Occipital lobe (tissue), 2 donors: ENCODE data around the gene SMOC2. TPM values are rescaled to one million over a fixed set of nuclear protein-coding genes. Genes with fewer than 3 reads are reported as not detected.
"Not testable (repeated sequence)": the region's sequence is repeated elsewhere in the genome, so short reads cannot be mapped to it uniquely, and the experiment has no call there.

Source experiments
- DNase-seq: peaks from one replicate; lab custom pipeline; 2025; lab: John Stamatoyannopoulos, UW
- total RNA-seq: library from RNA; depleted of rRNA; stranded (reverse); fragments of >200 nt; gene quantifications from one replicate; pipeline ENCODE4 v1.2.3, GENCODE V29; 2014

The SMOC2 gene
- total RNA-seq, 1 donor from 2014 or later: 1.2 TPM

- not testable (repeated sequence) for DNase-seq
Measured at GRCh38 chr6:168573276-168573835, 132.4 kb downstream of the SMOC2 start.

GRCh38 chr6:168574075-168574698, 133.2 kb downstream of the SMOC2 start:
- DNase-seq: no peak

DNA sequence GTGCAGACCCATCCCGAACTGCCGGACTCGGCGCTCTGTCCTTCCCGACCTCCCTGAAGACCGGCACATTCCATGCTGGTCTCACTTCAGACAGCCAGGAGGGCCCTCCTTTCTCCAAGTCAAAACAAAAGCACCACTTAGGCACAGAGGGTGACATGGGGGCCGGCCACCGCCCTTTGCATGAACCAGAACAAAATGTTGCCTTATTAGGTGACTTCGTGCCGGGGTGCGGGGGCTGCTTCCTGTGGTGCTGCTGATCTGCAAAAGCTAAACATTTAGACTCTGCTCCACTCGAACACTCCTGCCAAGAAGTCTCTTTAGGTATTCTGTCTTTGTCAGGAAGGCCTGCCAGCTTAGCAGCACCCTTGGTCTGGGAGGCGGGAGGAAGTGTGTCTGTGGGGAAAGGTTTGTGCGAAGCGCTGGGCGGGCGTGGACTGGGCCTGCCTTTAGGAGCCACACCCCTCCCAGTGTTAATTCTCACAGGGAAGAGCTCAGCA, 133.8 kb downstream of the SMOC2 start:
- DNase-seq: no peak

- no peak for DNase-seq
Measured at GRCh38 chr6:168575346-168576098, 134.5 kb downstream of the SMOC2 start.

GRCh38 chr6:168576388-168576787, 135.4 kb downstream of the SMOC2 start:
- DNase-seq: no peak

GRCh38 chr6:168577496-168577895, 136.5 kb downstream of the SMOC2 start:
- no peak for DNase-seq

DNA sequence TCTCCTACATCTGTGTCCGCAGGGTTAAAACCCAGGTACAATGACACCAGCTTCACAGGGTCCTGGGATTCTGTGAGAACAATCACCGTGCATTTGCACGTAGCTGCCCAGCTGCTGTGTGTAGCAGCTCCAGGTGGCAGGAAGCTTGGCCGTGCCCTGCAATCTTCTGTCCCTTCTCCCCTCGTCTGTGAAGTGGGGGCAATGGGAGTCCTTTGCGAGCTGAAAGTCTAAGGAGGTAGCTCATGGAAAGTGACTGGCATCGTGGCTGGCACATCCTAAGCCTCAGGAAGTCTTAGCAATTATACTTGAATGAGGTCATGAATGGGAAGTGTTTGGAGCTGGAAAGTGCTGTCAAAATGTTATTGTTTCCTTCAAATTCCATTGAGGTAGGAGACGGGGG, 137.1 kb downstream of the SMOC2 start:
- no peak for DNase-seq

DNA sequence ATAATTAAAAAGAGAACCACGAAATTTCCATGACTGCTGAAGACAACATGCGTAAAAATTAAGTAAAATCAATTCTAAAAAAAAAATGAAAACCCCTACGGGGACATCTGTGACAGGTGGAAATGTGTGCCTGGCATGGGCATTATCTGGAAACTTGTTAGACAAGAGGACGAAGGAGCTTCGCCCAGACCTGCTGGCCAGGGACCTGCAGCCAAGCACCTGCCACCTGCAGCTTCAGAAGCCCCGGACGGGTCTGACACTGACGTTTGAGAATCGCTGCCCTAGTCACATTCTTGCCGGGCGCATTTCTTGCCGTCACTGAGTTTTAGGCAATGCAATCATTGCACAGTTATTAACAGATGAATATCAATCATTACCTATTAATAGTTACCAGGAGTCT, 140.3 kb downstream of the SMOC2 start:
- DNase-seq: no peak

- no peak for DNase-seq
Measured at GRCh38 chr6:168581706-168582105, 140.7 kb downstream of the SMOC2 start.

DNA sequence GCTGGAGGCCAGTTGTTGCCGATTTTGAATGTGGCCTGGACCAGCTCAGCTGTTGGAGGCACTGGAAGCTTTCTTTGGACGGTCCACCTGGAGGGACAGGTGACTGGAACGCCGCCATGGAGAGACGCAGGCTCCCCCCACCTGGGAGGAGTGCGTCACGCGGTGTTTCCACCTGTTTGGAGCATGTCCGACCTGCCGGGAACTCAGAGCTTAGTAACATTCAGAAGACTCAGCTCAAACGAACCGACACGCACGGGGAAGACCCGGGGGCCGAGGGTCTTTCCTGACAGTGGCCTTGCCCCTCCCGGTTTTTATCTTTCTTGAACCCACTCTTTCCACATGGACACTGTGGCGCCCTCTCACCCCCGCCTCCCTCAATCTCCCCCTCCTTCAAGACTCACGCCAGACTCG, 141.6 kb downstream of the SMOC2 start:
- no peak for DNase-seq

GRCh38 chr6:168583126-168583525, 142.1 kb downstream of the SMOC2 start:
- DNase-seq: no peak

DNA sequence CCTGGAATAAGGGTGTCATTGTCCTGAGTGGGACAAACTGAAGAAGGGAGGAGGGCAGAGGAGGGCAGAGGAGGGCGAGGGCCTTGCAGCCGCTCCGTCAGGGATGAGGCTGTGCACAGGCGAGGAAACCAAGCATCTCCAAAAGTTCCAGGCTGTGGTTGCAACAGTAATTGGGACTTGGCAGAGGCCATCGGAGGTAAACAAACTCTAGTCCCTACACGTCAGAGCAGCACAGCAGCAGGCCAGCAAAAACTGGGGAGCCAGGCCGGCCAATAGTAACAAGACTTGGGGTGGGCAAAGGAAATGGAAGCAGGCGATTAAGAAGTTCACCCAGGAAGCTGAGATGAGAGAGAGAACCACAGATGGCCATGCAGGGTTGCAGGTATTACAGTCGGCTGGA, 142.8 kb downstream of the SMOC2 start:
- no peak for DNase-seq

- no peak for DNase-seq
Measured at GRCh38 chr6:168584249-168584648, 143.3 kb downstream of the SMOC2 start.

DNA sequence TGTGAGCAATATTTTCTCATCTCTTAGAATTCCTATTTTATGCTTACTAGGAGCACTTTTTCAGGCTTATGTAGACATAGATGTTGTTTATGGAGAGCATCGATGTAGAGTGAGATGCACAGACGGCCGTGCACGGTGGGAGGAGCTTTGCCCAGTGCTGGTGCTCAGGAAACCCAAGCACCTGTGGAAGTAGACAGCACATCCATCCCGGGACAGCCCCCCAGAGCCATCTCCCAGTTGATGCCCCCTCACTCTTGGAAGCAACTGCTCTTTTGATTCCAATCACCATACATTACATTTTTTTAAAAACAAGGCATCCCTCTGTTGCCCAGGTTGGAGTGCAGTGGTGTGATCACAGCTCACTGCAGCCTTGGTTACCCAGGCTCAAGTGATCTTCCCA, 143.7 kb downstream of the SMOC2 start:
- DNase-seq: no peak

GRCh38 chr6:168585441-168585840, 144.5 kb downstream of the SMOC2 start:
- no peak for DNase-seq

DNA sequence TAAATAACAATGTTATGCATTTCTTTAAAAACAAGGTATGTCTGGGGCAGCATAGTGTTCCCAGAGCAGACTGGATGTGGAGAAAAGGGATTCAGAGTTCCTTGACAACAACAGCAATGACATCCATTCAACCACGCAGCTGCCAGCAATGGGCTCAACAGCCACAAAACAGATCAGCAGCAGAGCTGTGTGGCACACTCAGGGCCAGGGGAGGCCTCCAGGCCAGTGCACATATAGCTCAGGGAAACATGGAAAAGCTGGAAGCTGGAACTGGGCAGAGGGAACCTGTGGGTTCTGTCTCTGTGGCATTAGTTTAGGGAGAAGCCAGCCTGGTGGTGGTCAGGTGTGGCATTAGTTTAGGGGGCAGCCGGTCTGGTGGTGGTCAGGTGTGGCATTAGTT, 148.3 kb downstream of the SMOC2 start:
- no peak for DNase-seq

DNA sequence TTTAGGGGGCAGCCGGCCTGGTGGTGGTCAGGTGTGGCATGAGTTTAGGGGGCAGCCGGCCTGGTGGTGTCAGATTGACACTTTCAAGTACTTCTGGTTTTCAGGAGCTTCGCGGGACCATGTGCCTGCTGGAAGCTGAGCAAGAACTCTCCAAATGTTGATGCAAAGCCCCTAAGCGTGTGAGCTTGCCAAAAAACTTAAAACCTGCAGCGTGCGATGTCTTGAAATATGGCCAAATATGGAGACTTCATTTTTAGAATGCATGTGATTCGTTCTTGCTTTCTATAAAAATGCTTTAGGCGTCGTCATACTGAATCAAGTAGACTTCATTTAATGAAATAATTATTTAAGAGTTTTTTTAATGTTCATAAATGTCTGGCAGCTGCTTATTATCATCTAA, 149.4 kb downstream of the SMOC2 start:
- no peak for DNase-seq

DNA sequence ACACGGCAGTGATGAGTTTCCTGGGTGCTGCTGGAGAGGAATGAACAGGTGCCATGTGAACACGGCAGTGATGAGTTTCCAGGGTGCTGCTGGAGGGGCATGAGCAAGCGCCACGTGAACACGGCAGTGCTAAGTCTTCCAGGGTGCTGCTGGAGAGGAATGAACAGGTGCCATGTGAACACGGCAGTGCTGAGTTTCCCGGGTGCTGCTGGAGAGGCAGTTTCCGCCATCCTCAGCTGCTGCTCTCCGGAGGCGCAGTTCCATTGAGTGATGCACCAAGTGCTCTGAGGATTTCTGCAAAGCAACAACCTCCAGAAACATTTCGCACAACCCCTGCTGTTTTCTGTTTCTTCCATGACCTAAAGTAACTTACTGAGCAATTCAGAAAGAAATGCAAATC, 155.4 kb downstream of the SMOC2 start:
- DNase-seq: no peak

DNA sequence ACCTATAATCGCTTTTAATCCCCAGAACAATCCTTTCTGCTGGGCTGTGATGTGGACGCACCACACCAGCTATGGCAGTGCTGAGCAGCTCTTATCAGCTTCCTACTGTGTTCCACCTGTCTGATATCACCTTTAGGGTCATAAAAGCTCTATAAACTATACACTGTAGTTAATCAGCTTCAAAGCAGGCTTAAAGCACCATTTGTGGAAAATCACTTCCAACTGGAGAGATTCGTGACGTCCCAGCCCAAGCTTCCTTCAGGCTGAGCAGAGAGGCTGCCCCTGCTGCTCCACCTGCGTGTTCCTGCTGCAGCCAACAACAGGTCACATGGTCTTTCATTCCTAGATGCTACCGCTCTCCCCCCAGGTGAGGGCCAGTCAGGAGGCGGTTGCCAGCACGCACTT, 156.5 kb downstream of the SMOC2 start:
- no peak for DNase-seq

DNA sequence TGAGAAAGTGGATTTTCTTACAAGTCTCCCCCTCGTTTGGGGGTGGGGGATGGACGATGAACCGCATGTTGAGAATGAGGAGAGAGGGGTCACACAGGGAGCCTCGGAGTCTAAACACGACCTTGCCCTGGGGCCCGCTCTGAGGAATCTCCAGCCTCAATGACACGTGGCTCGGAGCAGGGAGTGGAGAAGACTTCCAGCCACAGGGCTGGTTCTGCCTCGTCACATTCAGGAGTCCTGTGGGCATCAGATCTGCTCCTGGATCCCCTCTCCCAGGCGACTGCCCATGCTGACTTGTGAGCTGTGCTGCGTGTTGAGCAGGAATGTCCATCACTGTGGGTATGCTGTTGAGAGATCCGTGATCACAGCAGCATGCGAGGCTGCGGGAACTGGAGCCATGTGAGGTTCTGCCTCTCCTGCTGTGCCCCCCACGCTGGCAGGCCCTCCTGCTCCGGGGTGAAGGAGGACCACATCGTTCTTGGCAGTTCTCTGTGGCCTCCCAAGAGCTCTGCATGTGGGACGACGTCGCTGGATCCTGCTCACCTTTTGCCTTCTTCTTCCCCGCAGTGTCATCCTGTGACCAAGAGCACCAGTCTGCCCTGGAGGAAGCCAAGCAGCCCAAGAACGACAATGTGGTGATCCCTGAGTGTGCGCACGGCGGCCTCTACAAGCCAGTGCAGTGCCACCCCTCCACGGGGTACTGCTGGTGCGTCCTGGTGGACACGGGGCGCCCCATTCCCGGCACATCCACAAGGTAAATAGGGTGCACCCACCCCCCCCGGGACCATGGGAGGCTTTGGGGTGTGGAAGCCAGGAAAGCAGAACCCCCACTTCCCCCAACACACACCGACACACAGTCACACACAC, 157.5 kb downstream of the SMOC2 start:
- DNase-seq: no peak

DNA sequence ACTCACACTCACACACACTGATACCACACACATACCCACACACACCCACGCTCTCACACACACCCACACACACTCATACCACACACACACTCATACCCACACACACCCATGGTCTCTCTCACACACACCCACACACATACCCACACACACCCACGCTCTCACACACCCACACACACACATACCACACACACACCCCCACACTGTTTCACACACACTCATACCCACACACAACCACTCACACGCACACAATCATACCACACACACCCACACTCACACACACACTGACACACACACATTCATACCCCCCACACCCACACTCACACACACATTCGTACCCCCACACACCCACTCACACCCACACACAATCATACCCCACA, 158.1 kb downstream of the SMOC2 start:
- no peak for DNase-seq

DNA sequence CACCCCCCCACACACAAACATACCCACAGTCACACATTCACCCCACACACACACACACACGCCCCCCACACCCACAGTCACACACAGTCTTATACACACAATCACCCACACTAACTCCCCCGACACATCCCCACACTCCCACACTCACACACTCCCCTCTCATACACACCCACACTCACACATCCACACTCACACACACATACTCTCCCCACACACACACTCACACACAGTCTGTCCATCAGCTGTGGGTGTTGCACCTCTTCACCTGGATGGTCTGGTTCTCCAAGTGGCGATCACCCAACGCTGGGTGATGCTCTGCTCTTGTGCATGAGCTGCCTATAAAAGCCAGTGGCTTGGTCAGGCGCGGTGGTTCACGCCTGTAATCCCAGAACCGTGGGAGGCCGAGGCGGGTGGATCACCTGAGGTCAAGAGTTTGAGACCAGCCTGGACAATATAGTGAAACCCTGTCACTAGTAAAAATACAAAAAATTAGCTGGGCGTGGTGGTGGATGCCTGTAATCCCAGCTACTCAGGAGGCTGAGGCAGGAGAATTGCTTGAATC, 158.9 kb downstream of the SMOC2 start:
- DNase-seq: no peak
